ENCODE data around the gene LRRC28.

- TF ChIP-seq ZNF274 (IDR thresholded peaks at IDR 0.05; ENCODE audit: low read depth, low read length) = no peak
- TF ChIP-seq YY1 (IDR thresholded peaks at IDR 0.05; ENCODE audit: insufficient read depth, insufficient read length) = no peak
- no peak for TF ChIP-seq SUZ12 (IDR thresholded peaks at IDR 0.05; ENCODE audit: extremely low read depth, insufficient read depth, insufficient read length)
Observed at GRCh38 chr15:99424131-99424571, 172.9 kb downstream of the LRRC28 start.

Data from NT2/D1 (cell line).